NK-92 treated with Interleukin-12 subunit alpha and Interleukin-12 subunit beta, amount 100 ng/mL, for 24 hours (cell line): ENCODE measurements around the gene GLCE.
"Not testable (repeated sequence)": the region's sequence is repeated elsewhere in the genome, so short reads cannot be mapped to it uniquely, and the experiment has no call there.

ENCODE experiments used
- DNase-seq: peaks from one replicate; lab custom pipeline; 2025; lab: John Stamatoyannopoulos, UW

GLCE gene

DNA sequence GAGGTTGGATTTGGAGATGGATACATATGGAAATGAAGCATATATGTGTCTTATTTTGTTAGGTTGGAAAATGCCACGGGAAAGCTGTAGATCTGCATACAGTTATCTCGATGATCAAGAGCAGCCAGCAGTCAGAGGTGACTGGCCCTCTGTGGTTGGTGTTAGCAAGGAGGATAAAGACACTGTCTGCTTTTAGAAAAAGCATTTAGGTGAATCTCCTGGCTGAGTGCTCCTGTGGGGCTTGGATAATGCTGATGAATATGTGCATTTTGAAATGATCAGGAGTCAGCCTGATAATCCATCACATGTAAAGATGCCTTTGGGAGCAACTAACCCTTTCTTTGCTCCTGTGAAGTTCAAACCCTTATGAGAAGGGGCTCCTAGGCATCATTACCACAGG lies 24.9 kb upstream of the GLCE start:
- DNase-seq, result no peak

DNA sequence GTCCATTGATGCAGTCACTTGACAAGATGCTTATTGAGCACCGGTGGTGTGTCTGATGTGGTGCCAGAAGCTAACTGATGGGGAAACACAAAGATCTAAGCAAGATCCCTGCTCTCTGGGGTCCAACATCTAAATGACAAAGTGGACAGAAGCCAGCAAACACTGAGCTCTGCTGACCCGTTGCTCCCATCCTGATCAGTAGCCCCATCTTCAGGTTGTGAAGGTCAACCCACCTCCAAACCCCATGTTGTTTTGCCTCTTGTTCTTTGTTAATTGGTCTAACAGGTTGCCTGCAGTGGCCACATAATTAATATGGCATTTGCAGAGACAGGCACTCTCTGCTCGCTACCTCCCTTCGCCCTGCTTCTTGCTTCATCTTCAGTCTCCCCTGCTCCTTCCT lies 21.5 kb upstream of the GLCE start:
- no peak for DNase-seq

DNA sequence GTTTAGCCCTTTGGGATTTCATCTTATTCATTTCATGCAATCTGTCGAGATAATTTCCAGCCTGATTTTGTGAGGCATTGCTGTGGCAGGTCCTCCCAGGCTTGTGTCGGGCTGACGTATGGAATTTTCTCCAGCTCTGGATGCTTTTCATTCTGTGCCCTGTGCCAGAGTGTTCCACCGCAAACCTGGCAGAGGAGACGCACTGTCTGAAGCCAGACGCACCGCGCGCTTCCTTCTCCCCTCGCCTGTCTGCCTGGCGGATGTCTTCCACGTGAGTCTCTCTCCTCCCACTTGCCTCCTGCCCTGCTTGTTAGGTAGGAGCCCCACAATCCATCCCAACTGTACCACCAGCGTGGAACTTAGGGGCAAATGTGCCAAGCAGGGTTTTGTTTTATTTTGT lies 20.1 kb upstream of the GLCE start:
- DNase-seq, result no peak

DNA sequence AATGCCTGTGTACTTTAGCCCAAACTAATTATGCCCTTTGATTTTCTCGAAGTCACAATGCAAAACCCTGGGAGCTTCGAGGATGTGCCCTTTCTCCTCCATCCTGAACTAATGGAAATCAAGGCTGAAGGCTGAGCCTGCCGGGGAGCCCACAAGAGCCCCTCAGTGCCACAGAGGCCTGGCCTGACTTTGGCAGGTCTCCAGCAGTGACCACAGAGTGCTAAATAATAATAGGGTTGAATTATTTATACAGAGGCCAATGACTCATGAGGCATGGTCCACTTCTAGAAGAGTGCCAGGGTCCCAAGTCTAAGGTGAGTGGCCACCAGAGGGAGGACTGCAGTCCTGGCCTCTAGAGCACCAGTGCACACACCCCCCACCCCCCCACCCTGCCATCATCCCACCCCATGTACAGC lies 19.1 kb upstream of the GLCE start:
- DNase-seq, result no peak

DNA sequence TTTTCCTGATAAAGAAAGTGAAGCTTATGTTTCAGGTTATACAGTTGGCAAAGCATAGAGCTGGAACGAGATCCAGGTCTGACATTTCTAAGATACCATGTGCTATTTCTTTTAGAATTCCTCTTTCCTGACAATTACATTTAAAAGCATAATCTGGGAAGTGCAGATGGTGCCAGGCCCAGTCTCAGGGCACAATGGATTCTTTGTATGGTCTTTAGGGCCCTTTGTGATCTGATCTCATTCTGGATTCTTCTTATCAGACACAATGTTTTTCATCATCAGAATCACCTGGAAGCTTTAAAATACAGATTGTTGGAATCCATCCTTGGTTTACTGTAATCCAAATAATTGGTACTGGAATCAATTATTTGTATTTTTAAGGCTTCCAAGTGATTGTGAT lies 18.6 kb upstream of the GLCE start:
- DNase-seq, result no peak

DNA sequence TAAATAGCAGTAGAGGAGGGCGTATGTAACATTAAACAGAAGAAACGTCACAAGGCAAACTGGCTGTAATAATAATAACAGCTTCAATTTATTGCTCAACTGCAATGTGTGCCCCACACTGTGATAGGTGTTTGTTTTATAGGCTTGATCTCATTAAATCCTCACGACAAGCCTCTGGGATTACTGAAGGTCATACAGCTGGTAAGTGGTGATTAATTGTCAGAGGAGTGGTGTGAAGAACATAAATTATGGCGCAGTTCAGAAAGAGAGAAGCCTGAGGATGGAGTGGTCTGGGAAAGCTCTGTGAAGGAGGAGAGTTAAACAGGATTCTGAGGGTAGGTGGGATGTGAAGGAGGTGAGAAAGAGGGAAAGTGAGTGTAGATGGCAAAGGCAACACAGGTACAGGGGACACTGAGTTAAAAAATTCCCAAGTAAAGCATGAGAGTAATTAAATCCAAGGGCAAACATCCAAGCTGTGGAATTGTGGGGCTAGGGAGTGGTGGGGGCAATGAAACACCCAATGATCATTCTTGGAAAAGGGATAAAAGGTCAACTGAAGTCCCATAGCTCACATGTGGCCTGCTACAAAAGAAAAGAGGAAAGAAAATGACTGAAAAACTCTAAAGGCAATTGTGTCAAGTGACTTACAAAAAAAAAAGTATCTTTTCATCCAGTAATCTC lies 16.5 kb upstream of the GLCE start:
- no peak for DNase-seq

DNA sequence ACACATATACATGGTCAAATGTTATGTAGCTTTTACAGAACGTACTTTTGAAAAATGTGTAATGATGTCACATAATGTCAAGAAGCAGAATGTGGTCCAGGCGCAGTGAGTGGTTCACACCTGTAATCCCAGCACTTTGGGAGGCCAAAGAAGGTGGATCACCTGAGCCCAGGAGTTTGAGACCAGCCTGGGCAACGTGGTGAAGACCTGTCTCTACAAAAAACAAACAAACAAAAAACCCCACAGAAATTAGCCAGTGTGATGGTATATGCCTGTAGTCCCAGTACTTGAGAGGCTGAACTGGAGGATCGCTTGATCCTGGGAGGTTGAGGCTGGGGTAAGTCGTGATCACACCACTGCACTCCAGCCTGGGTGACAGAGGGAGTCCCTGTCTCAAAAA lies 15.9 kb upstream of the GLCE start:
- DNase-seq, result no peak

DNA sequence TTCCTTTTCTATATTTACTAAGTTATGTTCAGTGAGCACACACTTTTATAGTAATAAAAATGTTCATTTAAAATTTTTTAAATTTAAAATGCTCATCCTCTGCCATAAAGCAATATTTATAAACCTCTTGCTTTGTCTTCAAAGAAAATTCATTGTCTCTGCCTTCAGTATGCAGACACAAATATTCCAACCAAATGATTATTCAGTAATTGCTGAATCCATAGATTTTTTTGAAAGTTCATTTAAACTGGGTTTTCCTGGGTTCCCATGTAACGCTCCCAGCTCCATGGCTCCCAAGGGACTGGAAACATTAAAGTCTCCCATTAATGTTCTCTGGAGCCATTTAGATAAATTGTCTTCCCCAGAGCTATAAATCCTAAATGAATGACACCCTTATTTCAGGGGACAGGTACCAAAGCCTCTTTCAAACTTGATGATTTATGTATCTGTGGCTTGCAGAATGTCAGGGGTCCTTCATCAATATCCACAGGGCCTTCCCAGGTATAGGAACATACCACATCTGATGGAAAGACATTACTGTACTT lies 15.2 kb upstream of the GLCE start:
- no peak for DNase-seq

DNA sequence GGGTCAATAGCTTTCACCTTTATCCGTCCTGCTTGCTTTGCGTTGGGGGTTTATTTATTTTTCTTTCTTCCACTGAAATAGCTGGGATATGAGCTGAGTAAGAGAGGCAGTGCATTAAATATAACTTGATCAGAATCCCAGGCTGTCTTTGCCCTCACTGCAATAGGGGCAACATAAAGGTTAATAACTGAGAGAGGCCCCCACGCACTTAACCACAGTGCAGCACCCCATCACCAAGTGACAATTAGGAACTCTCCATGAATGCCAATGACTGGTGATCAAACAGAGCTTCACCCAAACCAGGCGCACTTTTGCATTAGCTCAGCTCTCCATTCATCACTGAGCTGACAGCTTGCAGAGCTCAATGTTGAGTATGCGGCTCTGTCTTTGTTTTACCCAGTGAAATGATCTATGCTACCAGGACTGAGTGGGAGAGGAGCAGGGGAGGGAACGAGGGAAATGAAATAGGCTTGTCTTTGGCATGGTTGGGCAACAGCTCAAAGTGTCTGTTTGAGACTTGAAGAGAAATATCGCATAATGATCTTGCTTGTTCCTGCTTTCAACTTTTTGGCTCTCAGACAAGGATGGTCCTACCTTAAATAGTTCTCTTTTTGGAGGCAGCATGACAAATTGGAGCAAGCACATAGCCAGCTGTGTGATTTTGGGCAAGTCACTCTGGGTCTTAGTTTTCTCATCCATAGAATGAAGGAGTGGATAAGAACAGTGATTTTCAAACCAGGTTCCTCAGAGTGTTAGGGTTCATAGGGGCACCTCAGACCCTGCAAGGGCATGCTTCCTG lies 14.5 kb upstream of the GLCE start:
- DNase-seq, result no peak

DNA sequence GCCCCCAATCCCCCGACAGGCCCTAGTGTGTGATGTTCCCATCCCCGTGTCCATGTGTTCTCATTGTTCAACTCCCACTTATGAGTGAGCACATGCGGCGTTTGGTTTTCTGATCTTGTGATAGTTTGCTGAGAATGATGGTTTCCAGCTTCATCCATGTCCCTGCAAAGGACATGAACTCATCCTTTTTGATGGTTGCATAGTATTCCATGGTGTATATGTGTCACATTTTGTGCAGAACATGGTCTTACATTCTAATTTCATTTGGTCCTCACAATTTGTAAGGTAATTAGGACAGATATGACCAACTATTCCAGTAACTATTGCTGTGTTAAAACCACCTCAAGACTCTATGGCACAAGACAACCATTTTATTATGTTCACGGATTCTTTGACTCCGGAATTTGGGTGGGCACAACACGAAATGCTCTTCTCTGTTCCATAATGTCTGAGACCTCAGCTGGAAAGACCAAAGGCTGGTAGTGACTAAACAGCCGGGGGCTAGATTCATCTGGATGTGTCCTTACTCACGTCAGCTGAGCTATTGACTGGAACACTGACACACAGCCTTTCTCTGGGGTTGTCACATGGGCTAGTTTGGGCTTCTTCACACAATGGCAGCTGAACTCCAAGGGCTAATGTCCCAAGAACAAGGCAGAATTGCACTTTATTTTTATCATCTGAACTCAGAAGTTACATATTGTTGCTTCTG lies 13.6 kb upstream of the GLCE start:
- DNase-seq, result no peak

DNA sequence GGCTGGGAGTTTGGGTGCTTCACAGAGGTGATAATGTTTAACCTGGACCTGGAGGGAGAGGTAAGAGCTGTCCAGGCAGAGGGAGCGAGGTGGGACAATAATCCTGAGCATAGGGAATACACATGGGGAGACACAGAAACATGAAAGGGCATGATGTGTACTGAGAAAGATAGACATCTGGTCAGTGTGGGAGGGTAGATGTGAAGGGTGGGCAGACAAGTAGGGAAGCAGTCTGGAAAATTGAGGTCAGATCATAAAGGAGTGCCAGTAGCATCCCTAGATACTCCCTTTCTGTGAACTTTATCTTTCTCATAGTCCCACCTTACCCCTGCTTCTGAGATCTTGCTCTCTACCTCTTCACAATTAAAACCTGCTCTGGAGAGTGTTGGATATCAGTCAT lies 12.0 kb upstream of the GLCE start:
- no peak for DNase-seq

DNA sequence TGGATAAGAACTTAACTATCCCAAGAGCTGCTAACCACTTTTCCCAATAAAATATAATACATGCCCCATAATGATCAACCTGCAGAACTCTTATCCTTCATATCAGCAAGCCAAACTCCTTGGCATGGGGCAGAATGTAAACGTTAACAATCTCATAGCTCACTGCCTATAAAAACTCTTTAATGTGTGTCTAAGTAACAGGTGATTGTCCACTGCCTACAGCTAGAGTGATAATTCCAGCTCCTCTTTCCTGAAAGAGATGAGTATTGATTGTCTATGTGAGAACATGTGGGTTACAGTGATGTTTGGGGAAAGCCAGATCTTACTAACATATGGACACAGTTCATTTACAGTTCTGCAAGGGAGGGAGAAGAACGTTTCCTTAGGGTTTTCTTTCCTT lies 11.3 kb upstream of the GLCE start:
- no peak for DNase-seq

DNA sequence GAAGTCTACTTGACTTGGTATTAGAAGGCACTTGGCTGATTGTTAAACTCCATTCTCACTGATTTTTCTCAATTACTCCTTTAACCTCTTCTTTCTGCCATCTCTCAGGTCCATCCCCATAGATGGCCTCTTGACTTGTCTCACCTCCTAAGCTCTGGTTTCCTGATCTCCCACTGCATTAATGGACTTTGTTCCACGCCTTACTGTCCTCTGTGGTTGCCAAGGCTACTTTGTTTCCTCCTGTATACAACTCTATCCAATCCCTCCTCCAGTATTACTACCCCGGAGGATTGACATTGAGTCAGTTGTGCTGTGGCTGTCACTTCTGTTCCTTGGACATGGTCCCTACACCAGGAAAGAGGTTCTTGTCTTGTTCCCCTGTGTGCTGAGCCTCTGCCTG lies 10.6 kb upstream of the GLCE start:
- DNase-seq, result no peak

DNA sequence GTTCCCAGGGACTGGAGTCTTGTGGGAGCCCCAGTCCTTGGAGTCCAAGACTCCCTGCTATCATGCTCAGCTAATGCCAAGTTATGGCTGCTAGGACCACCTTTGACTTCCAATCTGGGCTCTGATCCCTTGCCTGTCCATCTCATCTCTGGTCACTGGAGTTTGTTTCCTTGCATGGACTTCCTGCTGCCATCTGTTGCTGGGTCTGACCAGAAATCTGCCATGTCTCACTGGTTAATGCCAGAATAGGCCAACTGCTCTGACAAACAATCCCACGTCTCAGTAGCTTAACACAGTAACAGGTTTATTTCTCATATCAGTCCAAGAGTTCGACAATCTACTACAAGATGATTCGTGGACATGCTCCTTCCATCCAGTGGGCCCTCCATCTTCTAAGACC lies 10.1 kb upstream of the GLCE start:
- DNase-seq, result no peak

DNA sequence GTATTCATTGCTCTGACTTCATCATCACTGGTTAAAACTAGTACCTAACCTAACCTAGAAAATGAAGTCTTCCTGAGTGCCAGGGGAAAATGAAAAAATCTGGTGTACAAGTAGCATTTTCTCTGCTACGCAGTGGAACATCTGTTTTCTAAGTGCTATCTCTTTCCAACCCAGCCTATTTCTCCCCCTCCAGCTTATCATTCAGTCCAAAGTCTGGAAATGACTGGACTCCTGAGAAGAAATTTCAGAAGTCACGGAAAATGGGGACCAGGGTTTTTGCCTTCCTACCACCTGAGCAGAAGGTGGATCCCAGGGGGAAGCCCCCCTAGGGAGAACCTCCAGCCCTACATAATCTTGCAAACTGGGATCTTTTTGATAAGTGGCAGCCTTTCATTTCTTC lies 9.6 kb upstream of the GLCE start:
- no peak for DNase-seq

DNA sequence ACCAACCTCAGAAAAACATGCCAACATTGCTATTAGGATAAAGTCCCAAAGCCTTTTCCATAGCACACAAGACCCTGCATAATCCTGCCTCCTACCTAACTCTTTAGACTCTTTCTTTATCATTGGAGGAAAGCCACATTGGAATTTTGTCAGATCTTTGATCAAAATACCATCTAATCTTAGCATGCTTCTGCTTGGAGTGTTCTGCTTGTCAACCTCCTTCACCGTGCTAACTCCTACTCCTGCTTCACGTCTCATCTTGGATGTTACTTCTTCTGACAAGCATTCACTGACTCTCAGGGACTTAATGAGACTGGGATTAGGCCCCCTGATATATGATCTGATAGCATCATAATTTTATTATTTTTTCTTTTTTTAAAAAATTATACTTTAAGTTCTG lies 7.4 kb upstream of the GLCE start:
- DNase-seq, result no peak

DNA sequence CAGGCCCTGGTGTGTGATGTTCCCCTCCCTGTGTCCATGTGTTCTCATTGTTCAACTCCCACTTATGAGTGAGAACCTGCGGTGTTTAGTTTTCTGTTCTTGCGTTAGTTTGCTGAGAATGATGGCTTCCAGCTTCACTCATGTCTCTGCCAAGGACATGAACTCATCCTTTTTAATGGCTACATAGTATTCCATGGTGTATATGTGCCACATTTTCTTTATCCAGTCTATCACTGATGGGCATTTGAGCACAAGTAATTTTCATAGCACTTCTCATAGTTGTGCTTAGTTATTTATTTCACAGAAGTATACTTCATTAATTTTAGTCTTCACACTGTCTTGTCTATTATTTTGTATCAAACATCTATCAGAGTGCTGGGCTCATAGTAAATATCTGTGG lies 6.8 kb upstream of the GLCE start:
- not testable (repeated sequence) for DNase-seq

DNA sequence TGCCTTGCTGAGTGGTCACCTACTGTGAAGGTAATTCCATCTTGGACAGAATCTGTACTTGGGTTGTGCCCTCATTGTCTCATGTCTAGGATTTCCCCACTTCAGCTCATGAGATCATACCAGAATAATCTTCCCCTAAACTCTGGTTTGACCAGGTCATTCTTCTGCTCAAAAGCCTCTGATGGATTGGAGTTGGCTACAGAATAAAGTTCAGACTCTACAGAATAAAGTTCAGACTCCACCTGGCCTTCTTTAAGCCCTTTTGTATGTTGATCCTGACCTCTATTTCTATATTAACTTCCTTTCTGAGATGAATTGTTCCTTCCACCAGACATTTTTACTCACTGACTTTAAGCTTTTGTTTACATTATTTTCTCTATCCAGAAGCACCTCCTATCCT lies 6.4 kb upstream of the GLCE start:
- DNase-seq, result no peak

DNA sequence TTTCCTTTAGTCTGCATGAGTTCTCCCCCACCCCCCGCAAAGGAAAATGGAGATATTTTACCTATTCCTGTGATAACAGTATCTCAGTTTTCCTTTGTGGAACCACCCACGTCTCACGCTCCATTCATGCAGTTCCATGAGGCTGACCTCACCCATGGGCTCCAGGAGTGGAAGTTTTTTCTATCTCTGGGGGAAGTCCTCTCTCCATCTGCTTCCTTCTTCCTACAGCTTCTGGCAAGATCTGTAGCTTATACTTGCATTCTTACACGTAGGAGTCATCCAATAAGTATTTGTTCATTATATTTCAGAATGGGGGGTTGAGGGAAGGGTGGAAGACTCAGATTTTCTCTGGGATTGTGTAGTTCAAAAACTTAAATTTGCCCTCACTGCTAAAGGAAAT lies 5.8 kb upstream of the GLCE start:
- no peak for DNase-seq

DNA sequence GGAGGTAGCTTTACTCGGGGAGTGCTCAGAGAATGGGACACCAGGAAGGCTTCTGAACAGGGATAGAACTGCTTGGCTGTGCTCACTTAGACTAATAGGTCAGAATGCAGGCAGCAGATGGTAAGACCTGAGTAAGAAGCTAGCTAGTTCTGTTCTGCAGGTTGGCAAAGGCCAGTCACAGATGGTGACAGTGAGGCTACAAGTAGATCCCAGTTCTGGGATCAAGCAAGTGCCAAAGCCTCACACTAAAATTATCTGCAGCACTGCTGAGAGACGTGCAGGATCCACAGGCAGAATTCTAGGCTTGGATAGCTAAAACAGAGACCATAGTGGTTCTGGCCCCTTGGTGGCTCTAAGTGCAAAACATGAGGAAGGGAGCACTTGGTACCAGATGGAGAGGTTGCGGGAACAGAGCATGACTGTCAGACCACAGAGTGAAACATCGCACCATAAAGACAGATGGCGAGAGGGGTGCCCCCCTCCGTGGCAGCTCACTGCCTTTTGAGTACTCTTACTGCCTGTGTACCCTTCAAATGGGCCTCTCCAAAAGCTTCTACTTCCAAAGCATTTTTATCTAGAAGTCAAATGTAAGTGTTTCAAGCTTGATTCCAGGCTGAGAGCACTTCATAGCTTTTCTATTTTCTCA lies 3.6 kb upstream of the GLCE start:
- DNase-seq, result no peak

DNA sequence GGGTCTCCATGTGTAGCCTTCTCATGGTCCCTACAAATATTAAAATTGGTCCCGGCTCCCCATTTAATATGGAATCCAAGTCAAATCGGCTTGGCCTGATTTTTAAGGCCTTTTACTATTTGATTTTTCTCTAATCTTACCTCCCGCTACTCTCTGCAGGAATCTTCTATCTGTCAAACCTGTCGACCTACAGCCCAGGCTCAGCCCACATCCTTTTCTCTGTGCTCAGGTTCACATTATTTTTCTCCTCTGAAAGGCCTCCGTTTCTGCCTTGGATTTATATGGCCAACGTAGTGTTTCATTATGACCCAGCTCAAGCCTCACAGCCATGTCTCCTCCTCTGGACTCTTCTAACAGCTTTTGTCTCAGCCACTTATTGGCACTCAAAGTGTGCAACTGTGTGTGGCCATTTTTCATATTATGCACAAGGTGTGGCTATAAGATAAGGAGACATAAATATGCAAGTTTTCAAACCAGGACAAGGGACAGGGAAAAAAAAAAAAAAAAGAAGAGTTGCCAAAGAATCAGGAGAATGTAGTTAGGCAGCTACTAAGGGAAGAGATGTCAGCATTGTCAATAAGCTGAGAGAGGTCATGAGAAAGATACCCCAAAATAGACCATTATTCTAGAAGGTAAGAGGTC lies 2.1 kb upstream of the GLCE start:
- DNase-seq, result no peak

DNA sequence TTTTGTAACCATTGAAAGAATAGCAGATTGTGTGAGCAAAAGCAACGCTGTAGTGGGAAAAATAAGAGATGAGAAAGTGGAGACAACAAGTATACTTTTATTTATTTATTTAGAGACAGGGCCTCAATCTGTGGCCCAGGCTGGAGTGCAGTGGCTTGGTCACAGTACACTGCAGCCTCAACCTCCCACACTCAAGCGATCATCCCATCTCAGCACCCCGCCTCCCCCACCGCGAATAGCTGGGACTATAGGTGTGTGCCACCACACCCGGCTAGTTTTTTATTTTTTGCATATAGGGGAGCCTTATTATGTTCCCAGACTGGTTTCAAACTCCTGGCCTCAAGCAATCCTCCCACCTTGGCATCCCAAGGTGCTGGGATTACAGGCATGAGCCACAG lies 1.6 kb upstream of the GLCE start:
- DNase-seq, result no peak
